HL-60 (cell line): ENCODE data around the gene SH3PXD2A.

ENCODE experiments used
- CTCF ChIP-seq: IDR thresholded peaks from one replicate; pipeline ENCODE4 v1.5.1; 2011; ENCODE audit warnings: low read length, control low read depth, inconsistent platforms; ENCODE audit not compliant: insufficient read depth
- GABPA ChIP-seq: IDR thresholded peaks from 2 replicates; pipeline ENCODE4 v1.6.1; 2012; ENCODE audit warnings: low read depth
- POLR2AphosphoS5 ChIP-seq: IDR thresholded peaks from 2 replicates; pipeline ENCODE4 v1.6.1; 2012; ENCODE audit warnings: low read depth
- REST ChIP-seq: IDR thresholded peaks from 2 replicates; pipeline ENCODE4 v1.6.1; 2012; ENCODE audit warnings: low read depth; ENCODE audit not compliant: insufficient replicate concordance
- SPI1 ChIP-seq: IDR thresholded peaks from 2 replicates; pipeline ENCODE4 v1.6.1; 2012; ENCODE audit warnings: low read depth, mild to moderate bottlenecking, borderline replicate concordance

DNA sequence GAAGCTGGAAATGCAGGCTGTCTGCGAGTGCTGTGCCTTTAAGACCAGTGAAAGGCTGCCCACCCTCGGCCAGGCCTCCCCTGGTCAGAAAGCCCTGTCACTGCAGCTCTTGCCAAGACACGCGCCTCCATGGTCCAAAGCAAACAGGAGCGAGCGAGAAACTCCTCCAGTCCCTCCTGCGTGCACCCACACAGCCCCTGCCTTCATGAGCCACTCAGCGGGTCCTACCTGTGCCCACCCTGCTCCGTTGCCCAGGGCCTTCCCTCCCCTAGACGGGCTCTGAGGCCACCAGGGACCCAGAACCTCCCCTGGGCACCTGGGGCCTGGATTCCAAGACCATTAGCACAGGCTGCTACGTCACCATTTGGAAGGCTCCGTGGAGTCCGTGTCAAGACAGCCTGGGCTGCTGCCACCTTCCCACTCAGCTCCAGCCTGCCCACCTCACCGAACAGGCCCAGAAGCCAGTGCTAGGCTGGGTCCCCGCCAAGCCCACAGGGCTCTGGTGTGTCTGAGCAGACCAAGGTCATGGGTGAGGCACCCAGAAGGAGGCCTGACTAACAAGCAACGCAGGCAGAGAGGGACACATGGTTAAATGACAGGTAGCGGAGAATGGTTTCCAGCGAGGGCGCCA, 217.3 kb downstream of the SH3PXD2A start:
- TF ChIP-seq CTCF (no peak), REST (no peak), GABPA (no peak), POLR2AphosphoS5 (no peak), SPI1 (no peak)
